ENCODE measurements around the gene CAMTA1.

CAMTA1 gene

GRCh38 chr1:7343882-7344281 lies 558.6 kb downstream of the CAMTA1 start:
- no peak for DNase-seq (ENCODE audit: low spot score)

DNA sequence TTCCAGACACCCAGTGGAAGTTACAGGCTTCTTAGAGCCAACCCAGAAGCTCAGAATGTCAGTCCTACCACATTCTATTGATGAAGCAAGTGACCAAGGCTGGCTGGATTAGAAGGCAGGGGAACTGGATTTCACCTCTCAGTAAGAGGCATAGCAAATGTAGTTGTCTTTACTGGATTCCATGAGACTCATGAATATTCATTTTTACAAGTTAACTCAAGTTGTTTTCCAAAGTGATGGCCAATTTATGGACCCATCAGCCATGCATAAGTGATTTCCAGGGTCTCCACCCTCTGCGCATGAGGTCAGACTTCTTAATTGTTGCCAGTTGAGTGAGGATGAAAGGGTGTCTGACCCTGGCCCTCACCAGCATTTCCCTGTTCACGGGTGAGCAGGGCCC lies 559.0 kb downstream of the CAMTA1 start:
- no peak for DNase-seq (ENCODE audit: low spot score)

DNA sequence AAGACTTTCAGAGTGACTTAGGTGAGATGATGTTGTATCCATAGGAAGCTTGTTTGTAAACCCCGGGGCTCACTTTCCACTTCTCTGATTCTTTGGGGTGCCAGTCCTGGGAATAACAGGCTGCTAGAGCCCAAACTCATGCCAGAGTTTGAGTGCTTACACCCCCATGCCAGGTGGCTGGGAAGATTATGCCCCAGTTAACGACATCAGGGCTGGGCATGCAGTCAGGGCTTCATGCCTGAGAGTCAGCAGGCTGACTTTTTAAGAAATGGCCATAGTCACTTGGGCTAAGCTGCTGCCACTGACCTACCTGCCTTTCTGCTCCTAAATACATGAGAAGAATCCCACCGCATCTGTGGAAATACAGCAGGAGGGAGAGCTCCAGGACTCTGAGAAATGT lies 560.3 kb downstream of the CAMTA1 start:
- DNase-seq (ENCODE audit: low spot score): no peak

DNA sequence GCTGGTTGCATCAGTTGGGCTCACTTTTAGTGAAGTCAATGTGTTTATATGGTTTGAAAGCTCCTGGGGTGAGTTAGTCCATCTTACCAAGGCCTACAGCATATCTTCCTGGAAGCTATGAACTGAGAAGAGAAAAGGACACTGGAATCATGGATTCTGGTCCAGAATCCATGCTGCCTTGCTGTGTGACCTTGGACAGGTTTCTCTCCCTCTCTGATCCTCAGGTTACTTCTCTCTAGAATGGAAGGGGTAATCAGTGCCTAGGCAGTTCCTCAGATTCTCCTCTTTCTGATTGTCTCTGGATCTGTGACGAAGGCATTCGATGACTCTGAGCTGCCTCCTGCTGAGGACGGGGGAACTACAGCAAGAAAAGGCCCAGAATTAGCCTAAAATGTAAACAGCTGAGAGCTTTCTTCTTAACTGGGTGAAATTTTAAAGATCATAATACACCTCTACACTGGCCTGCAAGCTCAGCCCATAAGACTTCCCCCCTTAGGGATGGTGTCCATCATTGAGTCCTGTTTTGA lies 560.9 kb downstream of the CAMTA1 start:
- DNase-seq (ENCODE audit: low spot score): no peak

GRCh38 chr1:7346600-7347570 lies 561.6 kb downstream of the CAMTA1 start:
- DNase-seq (ENCODE audit: low spot score): no peak

- DNase-seq (ENCODE audit: low spot score): no peak
These were observed 562.8 kb downstream of the CAMTA1 start for GRCh38 chr1:7348073-7348472.

DNA sequence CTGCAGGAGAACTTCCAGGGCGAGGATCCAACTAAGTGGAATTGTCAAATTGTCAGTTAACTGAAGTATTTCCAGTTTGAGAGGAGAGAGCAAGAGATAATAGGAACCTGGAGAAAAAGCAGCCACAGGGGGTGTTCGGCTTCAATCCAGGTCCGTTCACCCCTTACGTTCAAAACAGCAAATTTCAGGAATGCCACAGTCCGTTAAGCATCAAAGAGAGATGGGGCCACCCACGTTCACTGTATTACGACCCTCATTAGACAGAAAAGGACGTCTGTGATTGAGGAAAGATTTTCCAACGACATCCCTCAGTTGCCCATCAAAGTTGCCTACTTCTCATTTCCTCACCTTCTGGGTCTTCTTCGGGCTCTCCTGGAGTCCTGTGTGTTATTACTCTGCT lies 563.3 kb downstream of the CAMTA1 start:
- DNase-seq (ENCODE audit: low spot score): no peak

- DNase-seq (ENCODE audit: low spot score): no peak
These were observed 565.5 kb downstream of the CAMTA1 start for GRCh38 chr1:7350804-7351203.

GRCh38 chr1:7351649-7352048 lies 566.4 kb downstream of the CAMTA1 start:
- DNase-seq (ENCODE audit: low spot score): no peak

DNA sequence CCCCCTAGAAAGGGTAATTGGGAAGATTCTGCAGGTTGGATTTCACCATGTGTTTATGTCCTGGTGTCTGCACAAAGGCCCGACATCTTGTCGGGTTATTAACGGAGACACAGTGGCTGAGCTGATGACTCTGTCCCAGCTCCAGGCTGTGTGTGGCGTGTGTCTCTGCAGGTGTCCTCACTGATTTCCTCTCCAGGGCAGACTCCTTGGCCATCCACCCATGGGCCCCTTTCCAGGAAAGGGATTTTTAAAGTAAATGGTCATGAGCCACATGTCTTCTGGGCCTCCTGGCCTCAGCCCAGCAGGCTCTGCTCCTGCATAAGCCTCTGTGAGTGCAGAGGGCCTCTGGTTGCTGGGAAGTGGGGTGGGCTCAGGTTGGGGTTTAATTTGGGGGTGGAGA lies 567.1 kb downstream of the CAMTA1 start:
- DNase-seq (ENCODE audit: low spot score): no peak

DNA sequence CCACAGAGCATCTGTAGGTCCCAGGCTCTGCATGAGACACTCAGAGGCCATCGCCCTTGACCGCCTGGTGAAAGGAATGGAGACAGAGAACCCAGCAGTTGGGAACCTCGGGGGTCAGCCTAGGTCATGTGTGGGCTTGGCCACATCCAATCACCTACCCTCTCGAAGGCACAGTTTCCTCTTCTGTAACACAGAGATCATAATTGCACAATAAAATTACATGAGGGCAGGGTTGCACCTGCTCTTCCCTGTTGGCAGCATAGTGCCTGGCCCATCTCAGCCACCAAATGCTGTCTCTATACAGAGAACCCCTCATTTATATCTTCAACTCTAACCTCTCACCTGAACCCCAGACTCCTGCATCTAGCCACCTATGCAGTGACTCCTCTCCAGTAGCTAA lies 567.7 kb downstream of the CAMTA1 start:
- DNase-seq (ENCODE audit: low spot score): no peak

GRCh38 chr1:7355646-7356045 lies 570.4 kb downstream of the CAMTA1 start:
- no peak for DNase-seq (ENCODE audit: low spot score)

DNA sequence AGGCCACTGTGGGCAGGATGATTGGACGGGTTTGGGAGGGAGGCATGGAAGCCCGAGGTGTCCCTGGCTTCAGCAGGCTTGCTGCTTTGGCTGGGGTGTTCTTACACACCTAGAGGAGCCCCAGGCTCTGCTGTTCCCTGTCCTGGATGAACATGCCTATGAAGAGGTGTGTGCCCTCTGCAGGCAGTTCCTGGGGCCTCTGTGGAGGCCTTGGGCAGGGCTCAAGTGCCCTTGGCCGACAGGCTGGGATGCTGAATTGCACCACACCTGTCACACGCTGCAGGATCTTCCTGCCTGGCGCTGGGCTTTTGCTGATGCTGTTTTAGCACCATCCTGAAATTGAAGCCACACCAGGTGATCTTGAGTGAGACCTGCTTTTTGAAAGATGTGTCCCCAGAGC lies 570.8 kb downstream of the CAMTA1 start:
- no peak for DNase-seq (ENCODE audit: low spot score)

- no peak for DNase-seq (ENCODE audit: low spot score)
These were observed 573.2 kb downstream of the CAMTA1 start for GRCh38 chr1:7358425-7358824.

GRCh38 chr1:7360526-7360925 lies 575.3 kb downstream of the CAMTA1 start:
- DNase-seq (ENCODE audit: low spot score): no peak

DNA sequence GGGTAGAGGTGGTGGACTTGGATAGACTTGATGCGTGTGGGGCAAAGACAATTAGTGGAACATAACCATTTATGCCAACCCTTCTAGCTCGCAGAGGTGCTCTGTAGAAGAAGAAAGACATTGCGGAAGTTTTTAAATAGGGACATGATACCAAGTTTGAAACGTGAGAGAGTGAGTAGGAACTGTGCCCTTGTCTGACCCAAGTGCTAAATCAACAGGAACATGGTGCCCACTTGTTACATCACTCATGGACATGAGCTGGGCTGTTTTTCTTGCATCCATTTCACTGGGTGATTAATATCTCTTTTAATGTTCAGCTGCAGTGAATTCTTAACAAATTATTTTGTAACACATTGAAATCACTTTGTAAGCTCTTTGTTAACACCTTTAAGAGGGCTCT lies 577.7 kb downstream of the CAMTA1 start:
- DNase-seq (ENCODE audit: low spot score): no peak

DNA sequence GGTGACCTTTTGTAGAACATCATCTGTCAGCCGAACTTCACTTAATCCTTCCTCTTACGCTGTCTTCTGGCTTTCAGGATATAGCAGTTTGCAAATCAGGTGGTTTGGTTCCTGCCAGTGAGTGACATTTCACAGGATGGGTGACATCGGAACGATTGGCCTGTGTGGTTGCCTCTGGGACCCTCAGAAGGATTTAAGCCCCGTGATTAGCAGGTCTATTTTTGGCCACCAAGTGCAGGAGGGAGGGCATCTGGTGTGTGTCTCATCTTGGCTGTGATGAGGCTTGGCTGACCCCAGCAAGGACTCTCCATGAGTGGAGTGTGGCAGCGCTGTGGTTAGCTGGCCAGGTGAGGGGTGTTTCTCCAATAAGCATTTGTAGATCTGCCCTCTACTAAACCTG lies 578.2 kb downstream of the CAMTA1 start:
- DNase-seq (ENCODE audit: low spot score): no peak

DNA sequence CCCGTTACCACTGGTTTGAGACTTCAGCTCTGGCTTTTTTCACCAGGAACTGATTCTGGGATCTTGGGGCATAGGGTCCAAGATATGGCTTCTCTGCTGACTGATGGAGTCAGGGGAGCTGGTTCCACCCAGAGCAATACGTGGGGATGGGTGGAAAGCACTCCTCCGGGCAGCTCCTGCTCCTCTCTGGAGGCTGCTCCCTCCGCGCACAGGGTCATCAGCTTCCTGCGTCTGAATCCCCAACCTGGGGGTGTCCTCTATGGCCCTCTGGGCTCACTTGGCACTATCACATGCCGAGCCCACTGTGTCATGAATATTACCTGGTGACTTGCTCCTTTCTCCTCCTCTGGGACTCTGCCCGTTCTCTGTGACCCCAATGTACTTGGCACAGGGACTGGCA lies 580.5 kb downstream of the CAMTA1 start:
- no peak for DNase-seq (ENCODE audit: low spot score)

GRCh38 chr1:7366286-7366954 lies 581.2 kb downstream of the CAMTA1 start:
- DNase-seq (ENCODE audit: low spot score): no peak

- DNase-seq (ENCODE audit: low spot score): no peak
These were observed 581.9 kb downstream of the CAMTA1 start for GRCh38 chr1:7366955-7367665.

DNA sequence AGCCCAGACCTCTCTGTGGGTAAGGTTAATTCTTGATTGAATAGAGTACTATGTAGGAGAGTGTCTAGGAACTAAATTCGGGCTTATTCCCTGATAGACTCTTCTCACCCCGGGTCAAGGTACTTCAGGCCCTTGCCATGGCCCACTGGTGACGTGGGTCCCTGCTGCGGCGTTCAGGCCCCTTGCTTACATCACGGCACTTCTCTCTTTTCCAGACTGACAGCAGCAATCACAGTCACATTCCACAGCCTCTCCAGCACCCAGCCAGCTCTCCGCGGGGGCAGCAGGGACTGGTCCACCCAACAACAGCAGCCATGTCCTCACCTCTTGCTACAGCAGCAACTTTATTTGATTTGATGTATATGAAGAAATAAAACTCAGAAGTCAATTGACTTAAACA lies 584.6 kb downstream of the CAMTA1 start:
- DNase-seq (ENCODE audit: low spot score): no peak

- DNase-seq (ENCODE audit: low spot score): no peak
These were observed 586.7 kb downstream of the CAMTA1 start for GRCh38 chr1:7371926-7372325.
